Fibroblast of villous mesenchyme (primary cell): ENCODE data around the gene NHERF1. TPM values are rescaled to one million over a fixed set of nuclear protein-coding genes. Genes with fewer than 3 reads are reported as not detected.

Experiments
- DNase-seq: peaks from one replicate; pipeline ENCODE4 v3.0.0-alpha.2; 2010; ENCODE audit warnings: low read depth
- H3K4me3 ChIP-seq: 2 replicates; pipeline ENCODE4 v1.5.1; 2011; ENCODE audit warnings: low read depth, mild to moderate bottlenecking, low read length
- CTCF ChIP-seq: IDR thresholded peaks from 2 replicates; pipeline ENCODE4 v1.5.1; 2012; ENCODE audit warnings: low read depth, mild to moderate bottlenecking, low read length; ENCODE audit not compliant: insufficient read depth
- total RNA-seq: library from RNA; depleted of rRNA; stranded (reverse); fragments of >200 nt; gene quantifications from 2 replicates; pipeline ENCODE4 v1.2.3, GENCODE V29; 2012

The NHERF1 gene
- total RNA-seq, 1 donor: 20.7 TPM

DNA sequence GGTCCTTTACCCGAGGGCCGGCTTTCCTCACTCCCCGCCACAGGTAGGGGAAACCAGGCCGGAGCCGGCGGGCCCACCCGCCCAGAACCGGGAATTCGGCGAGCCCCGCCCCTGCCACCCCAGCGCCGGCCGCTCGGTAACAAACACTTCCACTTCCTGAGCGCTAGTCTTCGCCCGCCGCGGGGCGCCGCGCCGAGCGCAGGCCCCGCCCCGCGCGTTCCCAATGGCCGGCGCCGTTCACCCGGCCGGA is 224 bp upstream of the NHERF1 start:
- TF ChIP-seq CTCF: no peak
- DNase-seq: no peak
- peak overlapping the region; percentile 57 for H3K4me3 ChIP-seq

DNA sequence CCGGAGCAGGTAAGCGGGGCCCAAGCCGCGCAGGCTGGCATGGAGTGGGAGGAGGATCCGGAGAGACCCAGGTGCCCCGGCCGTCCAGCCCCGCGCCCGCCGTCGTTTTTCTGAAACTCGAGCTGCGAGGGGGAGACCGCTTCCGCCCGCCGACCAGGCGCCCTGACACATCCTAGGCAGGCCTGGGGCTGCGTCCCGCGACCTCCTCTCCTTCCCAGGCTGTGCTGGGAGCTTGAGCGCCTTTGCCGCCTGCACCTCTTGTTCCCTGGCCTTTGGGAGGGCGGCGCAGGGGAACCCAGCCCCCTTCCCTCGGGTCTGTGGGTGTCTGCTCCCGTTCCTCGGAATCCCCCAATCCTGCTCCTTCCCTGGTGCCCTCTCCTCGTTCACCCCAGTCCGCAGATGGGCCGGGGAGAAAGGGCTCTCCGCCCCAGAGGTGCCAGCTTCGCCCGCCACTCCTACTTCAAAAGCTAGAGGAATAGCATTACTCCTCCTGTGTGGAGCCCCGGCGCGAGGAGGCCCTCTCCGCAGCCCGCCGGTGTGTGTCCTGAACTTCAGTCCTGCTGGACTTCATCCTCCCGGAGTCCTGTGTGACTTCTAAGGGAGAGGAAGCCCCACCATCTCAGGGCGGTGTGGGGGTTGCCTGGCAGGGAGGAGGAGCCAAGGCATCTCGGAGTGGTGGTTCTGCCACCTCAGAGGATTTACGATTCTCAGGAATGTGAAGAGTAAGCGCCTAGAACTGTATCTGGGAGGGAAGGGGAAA is 1.0 kb downstream of the NHERF1 start:
- peak overlapping the region; percentile 98 for H3K4me3 ChIP-seq
- no peak for TF ChIP-seq CTCF
- peak; percentile 58 for DNase-seq

GRCh38 chr17:74750039-74750326 is 1.6 kb downstream of the NHERF1 start:
- no peak for DNase-seq
- TF ChIP-seq CTCF: no peak

DNA sequence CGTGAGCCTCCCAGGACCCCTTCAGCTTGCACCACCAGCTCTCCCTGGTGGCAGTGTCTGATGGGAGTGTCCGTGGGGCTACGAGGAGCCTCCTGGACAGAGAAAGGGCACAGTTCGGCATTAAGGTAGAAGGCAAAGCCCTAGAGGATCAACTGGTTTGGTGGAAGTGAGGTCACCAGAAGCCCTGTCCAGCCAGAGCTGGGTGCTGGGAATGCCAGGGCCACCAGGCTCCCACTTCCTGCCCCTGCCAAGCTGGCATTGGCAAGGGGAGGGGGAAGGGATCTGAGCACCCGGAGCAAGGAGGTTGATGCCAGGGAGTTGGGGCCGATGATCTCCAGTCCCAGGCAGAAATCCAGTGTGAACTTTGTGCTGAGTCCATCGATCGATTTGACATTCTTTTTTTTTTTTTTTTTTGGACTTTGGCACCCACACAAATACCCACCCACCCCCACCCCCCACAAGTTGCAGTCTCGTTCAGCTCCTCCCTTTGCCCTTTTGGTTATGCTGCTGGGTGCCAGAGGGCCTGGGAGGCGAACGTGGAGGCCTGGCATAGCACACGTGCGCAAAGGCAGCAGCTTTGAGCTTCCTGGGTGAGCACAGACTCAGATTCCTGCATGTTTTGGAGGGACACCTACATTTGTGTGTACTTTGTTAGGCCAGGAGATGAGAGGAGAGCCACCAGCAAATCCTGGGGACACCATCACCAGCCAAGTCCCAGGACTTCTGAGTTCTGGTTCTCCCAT is 2.1 kb downstream of the NHERF1 start:
- DNase-seq: no peak
- TF ChIP-seq CTCF: no peak
- H3K4me3 ChIP-seq: peak overlapping the region; percentile 98

More at GRCh38 chr17:74750039-74750326, 1.6 kb downstream of the NHERF1 start:
- peak overlapping the region; percentile 98 for H3K4me3 ChIP-seq

DNA sequence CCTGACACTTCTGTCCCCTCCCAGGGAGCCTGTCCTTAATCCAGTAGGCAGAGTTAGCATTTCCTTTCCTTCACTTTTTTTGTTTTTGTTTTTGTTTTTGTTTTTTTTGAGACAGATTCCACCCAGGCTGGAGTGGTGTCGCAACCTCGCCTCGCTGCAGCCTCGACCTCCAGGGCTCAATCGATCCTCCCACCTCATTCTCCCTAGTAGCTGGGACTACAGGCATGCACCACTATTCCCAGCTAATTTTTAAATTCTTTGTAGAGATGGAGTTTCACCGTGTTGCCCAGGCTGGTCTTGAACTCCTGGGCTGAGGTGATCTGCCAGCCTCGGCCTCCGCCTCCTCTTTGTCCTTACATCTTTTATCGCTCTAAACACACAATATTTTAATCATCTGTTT is 4.0 kb downstream of the NHERF1 start:
- DNase-seq: no peak
- H3K4me3 ChIP-seq: peak overlapping the region; percentile 2
- TF ChIP-seq CTCF: no peak

GRCh38 chr17:74752822-74753401 is 4.5 kb downstream of the NHERF1 start:
- DNase-seq: no peak
- H3K4me3 ChIP-seq: no peak overlapping the region
- TF ChIP-seq CTCF: no peak

GRCh38 chr17:74754832-74755231 is 6.4 kb downstream of the NHERF1 start:
- DNase-seq: no peak
- no peak for TF ChIP-seq CTCF
- H3K4me3 ChIP-seq: no peak overlapping the region
